Hematopoietic multipotent progenitor cell treated with erythropoietin and hydrocortisone succinate and interleukin-3 and kit ligand, for 6 days (in vitro differentiated cells): ENCODE measurements around the gene CCDC57.

Source experiments
- DNase-seq: peaks from one replicate; pipeline ENCODE4 v3.0.0-alpha.2; 2015

The CCDC57 gene

GRCh38 chr17:82056729-82057621 lies 155.7 kb downstream of the CCDC57 start:
- no peak for DNase-seq

- DNase-seq: no peak
Observed at GRCh38 chr17:82055965-82056728, 156.5 kb downstream of the CCDC57 start.

GRCh38 chr17:82055023-82055964 lies 157.3 kb downstream of the CCDC57 start:
- no peak for DNase-seq

GRCh38 chr17:82054351-82055022 lies 158.2 kb downstream of the CCDC57 start:
- no peak for DNase-seq

GRCh38 chr17:82053556-82054263 lies 158.9 kb downstream of the CCDC57 start:
- DNase-seq: no peak

GRCh38 chr17:82053130-82053529 lies 159.5 kb downstream of the CCDC57 start:
- DNase-seq: no peak

- DNase-seq: no peak
Observed at GRCh38 chr17:82052638-82053059, 160.0 kb downstream of the CCDC57 start.

- peak; percentile 88 for DNase-seq
Observed at GRCh38 chr17:82051776-82052637, 160.6 kb downstream of the CCDC57 start, which contains the start of the genes GPS1 and RFNG. GPS1 (plus strand) TSS chr17:82051898; CDS start chr17:82051932, 34 bp downstream. RFNG (minus strand) TSS chr17:82051811; CDS start chr17:82051766, 45 bp downstream.
